A549 (cell line): Measurements from ENCODE around the gene NRGN.

ENCODE experiments used
- CTCF ChIP-seq: fragments of >200 bp; sonication (Bioruptor Twin); formaldehyde crosslinking; IDR thresholded peaks from 3 replicates; pipeline ENCODE4 v1.5.1; 2016
- E2F6 ChIP-seq: IDR thresholded peaks from 2 replicates; pipeline ENCODE4 v1.6.1; 2012; ENCODE audit warnings: low read depth, borderline replicate concordance
- MAX ChIP-seq: IDR thresholded peaks from 2 replicates; pipeline ENCODE4 v1.6.1; 2012
- POLR2A ChIP-seq: IDR thresholded peaks from 2 replicates; pipeline ENCODE4 v1.6.1; 2012; ENCODE audit warnings: mild to moderate bottlenecking, low read length

- TF ChIP-seq MAX (no peak), E2F6 (no peak), CTCF (no peak), POLR2A (no peak)
These were observed 39.8 kb downstream of the NRGN start for GRCh38 chr11:124779568-124779967.
